ENCODE data around the gene TBC1D23.

DNA sequence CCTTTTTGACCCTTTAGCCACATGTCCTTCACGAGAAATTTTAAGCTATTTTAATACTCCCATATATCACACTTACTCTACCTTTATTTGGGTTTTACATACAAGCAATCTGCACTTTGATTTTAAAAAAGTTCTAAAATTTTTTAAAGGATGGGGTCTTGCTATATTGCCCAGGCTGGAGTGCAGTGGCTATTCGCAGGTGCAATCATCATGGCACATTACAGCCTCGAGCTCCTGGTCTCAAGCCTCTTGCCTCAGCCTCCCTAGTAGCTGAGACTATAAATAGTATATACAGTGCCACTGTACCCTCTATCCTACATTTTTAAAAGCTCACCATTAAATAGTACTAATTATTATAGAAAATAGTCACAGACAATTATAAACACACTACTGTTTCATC, 103.6 kb downstream of the TBC1D23 start:
- TF ChIP-seq POLR2A (IDR thresholded peaks at IDR 0.05; ENCODE audit: low read depth, low read length), result no peak
- TF ChIP-seq POLR2AphosphoS5 (IDR thresholded peaks at IDR 0.05; ENCODE audit: low read depth, low read length), result no peak
- TF ChIP-seq SPI1 (IDR thresholded peaks at IDR 0.05; ENCODE audit: low read depth, low read length), result no peak
- no peak for TF ChIP-seq TAF1 (IDR thresholded peaks at IDR 0.05; ENCODE audit: low read depth, low read length)
- TF ChIP-seq PAX5 (IDR thresholded peaks at IDR 0.05; ENCODE audit: insufficient read depth, low read length, severe bottlenecking), result no peak
- no peak for TF ChIP-seq POU2F2 (IDR thresholded peaks at IDR 0.05; ENCODE audit: low read depth, low read length)
